Coronary artery (tissue), 2 donors: ENCODE results near the gene OCIAD2.
"Not testable (repeated sequence)": the region's sequence is repeated elsewhere in the genome, so short reads cannot be mapped to it uniquely, and the experiment has no call there.

ENCODE experiments used
- DNase-seq: peaks from one replicate; pipeline ENCODE4 v3.0.0-alpha.2; 2017; ENCODE audit warnings: low spot score
- H3K27ac ChIP-seq, 2 donors: fragments of 200-600 bp; sonication (generic); one replicate each; pipeline ENCODE4 v1.5.1; 2016 to 2019
- H3K4me3 ChIP-seq: fragments of 200-600 bp; sonication (generic); 2 replicates; pipeline ENCODE4 v1.5.1; 2016; ENCODE audit warnings: mild to moderate bottlenecking, moderate library complexity
- CTCF ChIP-seq: fragments of 200-600 bp; sonication (generic); IDR thresholded peaks from one replicate; pipeline ENCODE4 v1.5.1; 2019; ENCODE audit warnings: antibody characterized with exemption

OCIAD2 gene

GRCh38 chr4:48930654-48931053, 24.1 kb upstream of the OCIAD2 start:
- DNase-seq, result no peak
- Histone ChIP-seq H3K4me3 (no peak overlapping the region), H3K27ac (no peak overlapping the region)
- no peak for TF ChIP-seq CTCF

GRCh38 chr4:48924416-48924815, 17.8 kb upstream of the OCIAD2 start:
- DNase-seq, result no peak
- no peak overlapping the region for H3K27ac ChIP-seq
- H3K4me3 ChIP-seq, result no peak overlapping the region
- no peak for TF ChIP-seq CTCF

- not testable (repeated sequence) for H3K27ac ChIP-seq, H3K4me3 ChIP-seq, DNase-seq
Measured at GRCh38 chr4:48923065-48923464, 16.5 kb upstream of the OCIAD2 start.

GRCh38 chr4:48914311-48914710, 7.7 kb upstream of the OCIAD2 start:
- no peak for TF ChIP-seq CTCF

GRCh38 chr4:48913346-48913745, 6.8 kb upstream of the OCIAD2 start:
- no peak for DNase-seq
- Histone ChIP-seq H3K4me3 (no peak overlapping the region), H3K27ac (no peak overlapping the region)
- no peak for TF ChIP-seq CTCF

More at GRCh38 chr4:48914311-48914710, 7.7 kb upstream of the OCIAD2 start:
- Histone ChIP-seq H3K4me3 (no peak overlapping the region), H3K27ac (no peak overlapping the region)
- no peak for DNase-seq

GRCh38 chr4:48912349-48912748, 5.8 kb upstream of the OCIAD2 start:
- no peak for TF ChIP-seq CTCF
- H3K4me3 ChIP-seq, result no peak overlapping the region
- DNase-seq, result no peak
- H3K27ac ChIP-seq, result no peak overlapping the region

- Histone ChIP-seq H3K27ac (no peak overlapping the region), H3K4me3 (no peak overlapping the region)
- no peak for TF ChIP-seq CTCF
- DNase-seq, result no peak
Measured at GRCh38 chr4:48910511-48910910, 3.9 kb upstream of the OCIAD2 start.

GRCh38 chr4:48909697-48910096, 3.1 kb upstream of the OCIAD2 start:
- Histone ChIP-seq H3K27ac (no peak overlapping the region), H3K4me3 (no peak overlapping the region)
- no peak for TF ChIP-seq CTCF
- DNase-seq, result no peak
